ENCODE measurements around the gene TNFAIP1. TPM values are rescaled to one million over a fixed set of nuclear protein-coding genes. Genes with fewer than 3 reads are reported as not detected.

Gene TNFAIP1
- total RNA-seq, 1 experiment from 2014 or later = 21.8 TPM

DNA sequence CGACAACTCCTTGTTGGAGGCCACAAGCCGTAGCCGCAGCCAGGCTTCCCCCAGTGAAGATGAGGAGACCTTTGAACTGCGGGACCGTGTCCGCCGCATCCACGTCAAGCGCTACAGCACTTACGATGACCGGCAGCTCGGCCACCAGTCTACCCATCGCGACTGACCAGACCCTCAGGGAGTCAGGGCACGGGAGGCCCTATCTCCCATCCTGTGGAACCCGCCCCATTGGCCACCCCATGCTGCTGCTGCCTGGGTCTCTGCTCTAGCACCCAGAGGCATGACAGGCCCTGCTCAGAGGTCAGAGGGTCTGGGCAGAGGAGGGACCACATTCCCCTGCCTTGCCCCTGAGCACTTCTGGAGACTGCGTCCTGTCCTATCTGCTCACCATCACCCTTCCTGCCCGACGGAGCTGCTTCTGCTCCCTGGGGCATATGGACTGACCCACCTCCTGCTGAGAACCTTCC, 8.9 kb downstream of the TNFAIP1 start:
- Mint-ChIP-seq H3K4me1 (peaks cover 16 to 17% of the 10 kb centered on the region in 2 experiments), H3K36me3 (ENCODE audit: insufficient read depth in 1 of 3, low read depth in 3 of 3) (peaks cover 22 to 79% (median 66%) of the 10 kb centered on the region in 3 experiments; a peak in 6 of 7 replicates), H3K4me3 (no peak overlapping the region), H3K27ac (0 out of 7 replicates have a peak overlapping the region, but pooled peaks of 1 of the 3 experiments have one; percentile 28), H3K9me3 (no peaks in the 10 kb centered on the region), H3K27me3 (ENCODE audit: low read depth) (no peaks in the 10 kb centered on the region)
- H2BK120ac ChIP-seq (ENCODE audit: low read depth, low read length, poor library complexity, severe bottlenecking) = no peak overlapping the region
- no peak overlapping the region for H3K56ac ChIP-seq (ENCODE audit: insufficient read length, low read depth, low read length)
- no peak overlapping the region for H3K23ac ChIP-seq (ENCODE audit: insufficient read length, low read depth, low read length)
- no peak overlapping the region for H3K9ac ChIP-seq (ENCODE audit: extremely low read depth, insufficient read length, low read length)
- no peaks in the 10 kb centered on the region for H4K20me1 ChIP-seq (ENCODE audit: control insufficient read depth, insufficient read depth, insufficient read length)
- no peaks in the 10 kb centered on the region for H3K79me1 ChIP-seq (ENCODE audit: insufficient read depth, low read depth, low read length, poor library complexity, severe bottlenecking)
- H4K5ac ChIP-seq (ENCODE audit: insufficient read length, low read depth, low read length) = no peak overlapping the region
- H2BK15ac ChIP-seq (ENCODE audit: low read depth, low read length) = no peak overlapping the region
- no peaks in the 10 kb centered on the region for H3K4me1 ChIP-seq (ENCODE audit: insufficient read depth, low read length)
- WGBS (ENCODE audit: extremely low coverage, insufficient read length, low lambda C conversion rate) = no CpG with 5 or more reads among the region's 19 CpGs
- H3K9me3 ChIP-seq (ENCODE audit: control insufficient read depth, low read depth, low read length) = no peaks in the 10 kb centered on the region
- H2AFZ ChIP-seq (ENCODE audit: low read length) = no peak overlapping the region
- no peak overlapping the region for H3T11ph ChIP-seq (ENCODE audit: low read length)
- H3K4me2 ChIP-seq (ENCODE audit: insufficient read depth, insufficient read length, low read length) = no peak overlapping the region
- no peaks in the 10 kb centered on the region for H3K27me3 ChIP-seq (ENCODE audit: insufficient read depth, low read length)
- H2AK5ac ChIP-seq (ENCODE audit: insufficient read length, low read length) = no peak overlapping the region
- no peak overlapping the region for H3K27ac ChIP-seq (ENCODE audit: insufficient read length, low read depth, low read length)
- H3K79me2 ChIP-seq (ENCODE audit: insufficient read depth, low read length) = no peaks in the 10 kb centered on the region
- H3K4ac ChIP-seq (ENCODE audit: low read depth, low read length) = no peak overlapping the region
- H4K8ac ChIP-seq (replicated peaks; ENCODE audit: insufficient read length, low read depth, low read length) = no peak overlapping the region
- H2BK12ac ChIP-seq (ENCODE audit: insufficient read length, low read depth, low read length) = no peak overlapping the region
- H3K23me2 ChIP-seq (ENCODE audit: insufficient read length, low read depth, low read length, poor library complexity, severe bottlenecking) = no peaks in the 10 kb centered on the region
- H3K14ac ChIP-seq (ENCODE audit: insufficient read depth, low read length) = no peak overlapping the region
- no peak overlapping the region for H4K91ac ChIP-seq (ENCODE audit: insufficient read length, low read depth, low read length)
- DNase-seq = no peak
- TF ChIP-seq, protein P1, sequence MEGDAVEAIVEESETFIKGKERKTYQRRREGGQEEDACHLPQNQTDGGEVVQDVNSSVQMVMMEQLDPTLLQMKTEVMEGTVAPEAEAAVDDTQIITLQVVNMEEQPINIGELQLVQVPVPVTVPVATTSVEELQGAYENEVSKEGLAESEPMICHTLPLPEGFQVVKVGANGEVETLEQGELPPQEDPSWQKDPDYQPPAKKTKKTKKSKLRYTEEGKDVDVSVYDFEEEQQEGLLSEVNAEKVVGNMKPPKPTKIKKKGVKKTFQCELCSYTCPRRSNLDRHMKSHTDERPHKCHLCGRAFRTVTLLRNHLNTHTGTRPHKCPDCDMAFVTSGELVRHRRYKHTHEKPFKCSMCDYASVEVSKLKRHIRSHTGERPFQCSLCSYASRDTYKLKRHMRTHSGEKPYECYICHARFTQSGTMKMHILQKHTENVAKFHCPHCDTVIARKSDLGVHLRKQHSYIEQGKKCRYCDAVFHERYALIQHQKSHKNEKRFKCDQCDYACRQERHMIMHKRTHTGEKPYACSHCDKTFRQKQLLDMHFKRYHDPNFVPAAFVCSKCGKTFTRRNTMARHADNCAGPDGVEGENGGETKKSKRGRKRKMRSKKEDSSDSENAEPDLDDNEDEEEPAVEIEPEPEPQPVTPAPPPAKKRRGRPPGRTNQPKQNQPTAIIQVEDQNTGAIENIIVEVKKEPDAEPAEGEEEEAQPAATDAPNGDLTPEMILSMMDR (conservative IDR thresholded peaks at IDR 0.05) = no peak
- H2BK20ac ChIP-seq (ENCODE audit: low read depth, low read length, poor library complexity, severe bottlenecking) = no peak overlapping the region
- H2BK5ac ChIP-seq (ENCODE audit: insufficient read length, low read length) = no peak overlapping the region
- no peak overlapping the region for H3K18ac ChIP-seq (ENCODE audit: insufficient read length, low read depth, low read length)
